Stomach (tissue), 4 donors: Measurements from ENCODE around the gene R3HDM2.

Experiments
- CTCF ChIP-seq, 7 experiments: fragments of 450-650 bp in 4 of 7; fragments of 200-600 bp in 3 of 7; sonication (generic) in 3 of 7; IDR thresholded peaks; one replicate each; pipeline ENCODE4 v1.5.1; 2016 to 2019; ENCODE audit warnings: antibody characterized with exemption in 7 of 7, control low read depth in 2 of 7, mild to moderate bottlenecking in 1 of 7
- EP300 ChIP-seq: sonication (generic); formaldehyde crosslinking; IDR thresholded peaks from one replicate; pipeline ENCODE4 v1.6.1; 2017; ENCODE audit warnings: antibody characterized with exemption
- POLR2A ChIP-seq, 4 donors: fragments of 450-650 bp; IDR thresholded peaks; one replicate each; pipeline ENCODE4 v1.6.1; 2016; ENCODE audit warnings: antibody characterized with exemption in 4 of 4, control low read depth in 2 of 4, mild to moderate bottlenecking in 1 of 4, moderate library complexity in 1 of 4
- POLR2AphosphoS5 ChIP-seq, 3 donors: sonication (generic); formaldehyde crosslinking; IDR thresholded peaks; one replicate each; pipeline ENCODE4 v1.6.1; 2016; ENCODE audit warnings: antibody characterized with exemption in 3 of 3

- TF ChIP-seq EP300: no peak
- no peak for TF ChIP-seq POLR2AphosphoS5 (IDR thresholded peaks at IDR 0.05)
- no peak for TF ChIP-seq CTCF (IDR thresholded peaks at IDR 0.05)
- TF ChIP-seq POLR2A (IDR thresholded peaks at IDR 0.05): no peak
Observed at GRCh38 chr12:57372233-57372632, 58.6 kb downstream of the R3HDM2 start.
